AG04450 (cell line): ENCODE data around the gene VPS9D1. TPM values are rescaled to one million over a fixed set of nuclear protein-coding genes. Genes with fewer than 3 reads are reported as not detected.

Experiments used
- CTCF ChIA-PET: fragments of 300-600, 350-600 bp; formaldehyde crosslinking; extraction: SDS; loops from one replicate; lab custom pipeline; 2022; ENCODE audit warnings: antibody characterized with exemption, inconsistent platforms; lab: Charles Lee
- POLR2A ChIA-PET: fragments of 350-600 bp; formaldehyde crosslinking; extraction: SDS; loops from one replicate; lab custom pipeline; 2021; ENCODE audit warnings: antibody characterized with exemption, inconsistent platforms; lab: Yijun Ruan, JAX
- DNase-seq: peaks from one replicate; pipeline ENCODE4 v3.0.0-alpha.2; 2011; ENCODE audit warnings: low read depth, low spot score
- H3K27ac ChIP-seq: one replicate; pipeline ENCODE4 v1.5.1; 2012; ENCODE audit warnings: low read depth, low read length, control low read depth
- H3K27me3 ChIP-seq: one replicate; pipeline ENCODE4 v1.6.0; 2012; ENCODE audit warnings: low read length; ENCODE audit not compliant: control insufficient read depth, insufficient read depth
- H3K4me3 ChIP-seq: 2 replicates; pipeline ENCODE4 v1.5.1; 2011; ENCODE audit warnings: mild to moderate bottlenecking, low read depth, low read length, control low read depth
- H3K9me3 ChIP-seq: 2 replicates; pipeline ENCODE4 v1.5.1; 2012; ENCODE audit warnings: low read length; ENCODE audit not compliant: control insufficient read depth, insufficient read depth
- polyA plus RNA-seq: library from polyadenylated mRNA; depleted of rRNA; stranded (reverse); fragments of >200 nt; gene quantifications from 2 replicates; pipeline ENCODE4 v1.2.3, GENCODE V29; 2011
- TF ChIP-seq, protein P1 (sequence below): IDR thresholded peaks from 2 replicates; pipeline ENCODE4 v1.5.1; 2011; ENCODE audit warnings: low read depth, low read length, control low read depth, inconsistent platforms

The VPS9D1 gene
- polyA plus RNA-seq, 1 experiment = 8.6 TPM

DNA sequence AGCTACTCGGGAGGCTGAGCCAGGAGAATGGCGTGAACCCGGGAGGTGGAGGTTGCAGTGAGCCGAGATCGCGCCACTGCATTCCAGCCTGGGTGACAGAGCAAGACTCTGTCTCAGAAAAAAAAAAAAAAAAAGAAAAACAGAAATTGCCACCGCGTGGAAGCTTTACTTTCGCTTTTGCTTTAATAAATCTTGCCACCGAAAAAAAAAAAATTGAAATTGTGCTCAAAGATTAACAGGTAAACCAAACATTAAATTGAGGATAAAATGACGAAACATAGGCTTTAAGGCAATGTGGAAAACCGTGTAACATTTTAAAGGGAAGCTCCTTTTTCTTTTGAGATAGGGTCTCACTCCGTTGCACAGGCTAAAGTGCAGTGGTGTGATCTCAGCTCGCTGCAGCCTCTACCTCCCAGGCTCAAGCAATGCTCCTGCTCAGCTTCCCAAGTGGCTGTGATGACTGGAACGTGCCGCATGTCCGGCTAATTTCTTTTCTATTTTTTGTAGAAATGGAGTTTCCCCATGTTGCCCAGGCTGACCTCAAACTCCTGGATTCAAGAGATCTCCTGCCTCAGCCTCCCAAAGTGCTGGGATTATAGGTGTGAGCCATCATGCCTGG is 40.7 kb upstream of the VPS9D1 start:
- no peak for DNase-seq
- ChIA-PET CTCF (interaction anchor here (0.6 to 1.1 kb wide), 2 partner anchors 33 to 100 kb away, joined by 3 to 4 read pairs; no protein-coding TSS in a partner anchor), POLR2A (interaction anchor here (0.6 kb wide), 1 partner anchor 44 kb away, joined by 3 read pairs; no protein-coding TSS in a partner anchor)
- no peak overlapping the region for H3K27ac ChIP-seq
- H3K4me3 ChIP-seq = no peak overlapping the region
- H3K27me3 ChIP-seq = no peaks in the 10 kb centered on the region
- no peaks in the 10 kb centered on the region; the same call in 1 of the 2 replicates for H3K9me3 ChIP-seq
- TF ChIP-seq, protein P1, sequence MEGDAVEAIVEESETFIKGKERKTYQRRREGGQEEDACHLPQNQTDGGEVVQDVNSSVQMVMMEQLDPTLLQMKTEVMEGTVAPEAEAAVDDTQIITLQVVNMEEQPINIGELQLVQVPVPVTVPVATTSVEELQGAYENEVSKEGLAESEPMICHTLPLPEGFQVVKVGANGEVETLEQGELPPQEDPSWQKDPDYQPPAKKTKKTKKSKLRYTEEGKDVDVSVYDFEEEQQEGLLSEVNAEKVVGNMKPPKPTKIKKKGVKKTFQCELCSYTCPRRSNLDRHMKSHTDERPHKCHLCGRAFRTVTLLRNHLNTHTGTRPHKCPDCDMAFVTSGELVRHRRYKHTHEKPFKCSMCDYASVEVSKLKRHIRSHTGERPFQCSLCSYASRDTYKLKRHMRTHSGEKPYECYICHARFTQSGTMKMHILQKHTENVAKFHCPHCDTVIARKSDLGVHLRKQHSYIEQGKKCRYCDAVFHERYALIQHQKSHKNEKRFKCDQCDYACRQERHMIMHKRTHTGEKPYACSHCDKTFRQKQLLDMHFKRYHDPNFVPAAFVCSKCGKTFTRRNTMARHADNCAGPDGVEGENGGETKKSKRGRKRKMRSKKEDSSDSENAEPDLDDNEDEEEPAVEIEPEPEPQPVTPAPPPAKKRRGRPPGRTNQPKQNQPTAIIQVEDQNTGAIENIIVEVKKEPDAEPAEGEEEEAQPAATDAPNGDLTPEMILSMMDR = no peak

DNA sequence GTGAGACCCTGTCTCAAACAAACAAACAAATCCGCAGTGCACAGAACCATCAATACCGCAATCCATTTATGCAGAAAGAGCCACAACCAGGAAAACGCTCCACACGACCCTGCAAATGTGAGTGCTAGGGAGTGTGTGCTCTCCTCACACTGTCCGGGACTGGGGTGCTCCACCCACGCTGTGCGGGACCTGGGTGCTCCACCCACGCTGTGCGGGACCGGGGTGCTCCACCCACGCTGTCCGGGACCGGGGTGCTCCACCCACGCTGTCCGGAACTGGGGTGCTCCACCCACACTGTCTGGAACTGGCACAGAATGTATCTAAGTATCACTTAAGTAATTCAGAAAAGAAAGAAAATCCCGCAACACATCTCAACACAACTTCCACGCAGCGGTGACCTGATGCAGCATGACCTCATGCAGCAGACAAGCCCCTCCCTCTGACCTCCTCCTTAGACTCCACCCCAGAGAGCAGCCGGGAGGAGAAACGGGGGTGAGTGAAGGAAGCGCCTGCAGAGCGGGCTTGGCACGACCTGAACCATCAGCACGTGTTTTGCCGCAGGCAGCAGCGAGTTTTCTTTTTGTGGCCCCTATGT is 39.1 kb upstream of the VPS9D1 start:
- Histone ChIP-seq H3K4me3 (no peak overlapping the region), H3K9me3 (no peaks in the 10 kb centered on the region; the same call in 1 of the 2 replicates), H3K27ac (no peak overlapping the region), H3K27me3 (no peaks in the 10 kb centered on the region)
- POLR2A ChIA-PET = no interaction called here
- CTCF ChIA-PET = no interaction called here
- no peak for DNase-seq
- TF ChIP-seq, protein P1 = no peak

DNA sequence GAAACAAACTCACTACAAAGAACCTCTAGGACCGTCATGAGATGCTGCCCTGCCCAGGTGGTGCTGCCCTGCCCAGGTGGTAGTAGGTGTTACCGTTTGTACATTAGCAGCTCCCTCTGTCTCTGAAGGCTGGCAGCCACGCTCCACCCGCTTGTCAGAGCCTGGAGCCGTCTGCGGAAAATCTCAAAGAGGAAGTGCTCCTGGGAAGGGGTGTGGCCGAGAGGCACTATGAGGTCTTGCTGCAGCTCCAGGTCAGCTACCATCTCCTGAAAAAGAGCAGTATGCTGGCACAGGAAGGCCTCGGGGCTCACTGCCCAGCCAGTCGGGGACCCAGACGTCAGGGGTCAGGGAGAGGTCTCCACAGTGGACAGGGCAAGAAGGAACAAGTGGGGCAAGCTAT is 28.9 kb upstream of the VPS9D1 start:
- ChIA-PET POLR2A (interaction anchor here (1.4 kb wide), 1 partner anchor 173 kb away, joined by 3 read pairs; the partner anchor contains the start of gene TUBB3), CTCF (no interaction called here)
- Histone ChIP-seq H3K27ac (no peak overlapping the region), H3K9me3 (no peaks in the 10 kb centered on the region), H3K27me3 (no peaks in the 10 kb centered on the region), H3K4me3 (no peak overlapping the region)
- TF ChIP-seq, protein P1 = no peak
- no peak for DNase-seq

DNA sequence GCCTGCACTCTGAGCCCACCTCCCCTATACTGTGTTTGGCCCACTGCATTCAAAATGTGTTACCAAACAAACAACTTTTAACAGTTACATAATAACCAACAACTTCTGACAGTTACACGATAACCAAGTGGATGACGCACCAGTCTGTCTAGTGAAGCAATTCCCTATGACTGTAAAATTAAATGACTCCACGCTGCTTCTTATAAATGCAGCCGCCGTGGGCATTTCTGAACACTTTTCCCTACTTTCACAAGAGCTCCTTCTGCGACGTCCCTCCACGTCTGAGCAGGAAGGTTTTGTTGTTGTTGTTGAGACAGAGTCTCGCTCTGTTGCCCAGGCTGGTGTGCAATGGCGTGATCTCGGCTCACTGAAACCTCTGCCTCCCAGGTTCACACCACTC is 28.2 kb upstream of the VPS9D1 start:
- H3K27me3 ChIP-seq = no peaks in the 10 kb centered on the region
- DNase-seq = no peak
- CTCF ChIA-PET = no interaction called here
- POLR2A ChIA-PET = interaction anchor here (1.4 kb wide), 1 partner anchor 173 kb away, joined by 3 read pairs; the partner anchor contains the start of gene TUBB3
- no peaks in the 10 kb centered on the region for H3K9me3 ChIP-seq
- no peak overlapping the region for H3K4me3 ChIP-seq
- TF ChIP-seq, protein P1 = no peak
- H3K27ac ChIP-seq = no peak overlapping the region

DNA sequence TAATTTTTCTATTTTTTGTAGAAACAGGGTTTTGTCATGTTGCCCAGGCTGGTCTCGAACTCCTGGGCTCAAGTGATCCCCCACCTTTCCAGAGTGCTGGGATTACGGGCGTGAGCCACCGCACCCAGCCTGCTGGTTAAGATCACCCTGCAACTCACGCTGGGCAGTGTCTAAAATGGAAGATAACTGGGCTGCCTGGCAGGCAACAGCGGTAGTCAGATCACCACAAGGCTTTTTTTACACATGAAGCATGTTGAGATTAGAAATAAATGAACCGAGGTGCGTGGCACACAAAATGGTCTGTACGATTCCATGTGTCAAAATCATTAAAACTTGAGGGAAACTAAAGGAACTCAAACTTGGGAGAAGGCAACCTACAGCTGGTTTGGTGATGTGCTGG is 27.4 kb upstream of the VPS9D1 start:
- ChIA-PET CTCF (no interaction called here), POLR2A (no interaction called here)
- TF ChIP-seq, protein P1 = no peak

More for the DNA sequence above, 27.4 kb upstream of the VPS9D1 start:
- H3K27me3 ChIP-seq = no peaks in the 10 kb centered on the region
- DNase-seq = no peak
- no peaks in the 10 kb centered on the region for H3K9me3 ChIP-seq
- H3K27ac ChIP-seq = no peak overlapping the region
- H3K4me3 ChIP-seq = no peak overlapping the region
